Measurements from ENCODE around the gene DOCK7.
"Not testable (repeated sequence)": the region's sequence is repeated elsewhere in the genome, so short reads cannot be mapped to it uniquely, and the experiment has no call there.

DOCK7 gene

DNA sequence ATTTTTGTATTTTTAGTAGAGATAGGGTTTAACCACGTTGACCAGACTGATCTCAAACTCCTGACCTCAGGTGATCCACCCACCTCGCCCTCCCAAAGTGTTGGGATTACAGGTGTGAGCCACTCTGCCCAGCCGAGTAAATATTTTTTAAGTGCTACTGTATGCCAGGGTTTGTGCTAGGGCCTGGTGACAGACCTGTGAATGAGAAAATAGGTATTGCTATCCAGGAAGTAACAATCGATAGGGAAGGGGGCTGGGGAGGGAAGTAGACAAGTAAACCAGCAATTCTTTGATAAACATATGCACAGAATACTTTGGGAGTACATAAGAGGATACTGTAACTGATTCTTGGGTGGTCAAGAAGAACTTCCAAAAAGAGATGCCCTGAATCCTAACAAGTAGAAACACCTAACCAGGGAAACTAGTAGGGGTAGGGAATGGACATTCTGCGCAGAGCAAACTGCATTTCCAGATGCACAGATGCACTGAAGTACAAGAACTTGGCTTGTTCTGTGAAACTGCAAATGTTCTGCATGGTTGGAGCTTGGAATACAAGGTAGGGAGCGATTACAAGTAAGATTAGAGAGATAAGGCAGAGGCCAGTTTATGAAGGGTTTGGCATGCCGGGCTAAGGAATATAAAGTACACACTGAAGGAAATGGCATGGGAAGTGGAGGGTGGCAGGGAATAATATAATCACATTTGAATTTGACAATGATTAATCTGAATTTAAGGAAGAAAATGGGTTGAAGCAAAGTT, 19.0 kb upstream of the DOCK7 start:
- H3K4me3 ChIP-seq (ENCODE audit: low read length) = no peak overlapping the region
- DNase-seq (ENCODE audit: low read depth, low spot score) = no peak

DNA sequence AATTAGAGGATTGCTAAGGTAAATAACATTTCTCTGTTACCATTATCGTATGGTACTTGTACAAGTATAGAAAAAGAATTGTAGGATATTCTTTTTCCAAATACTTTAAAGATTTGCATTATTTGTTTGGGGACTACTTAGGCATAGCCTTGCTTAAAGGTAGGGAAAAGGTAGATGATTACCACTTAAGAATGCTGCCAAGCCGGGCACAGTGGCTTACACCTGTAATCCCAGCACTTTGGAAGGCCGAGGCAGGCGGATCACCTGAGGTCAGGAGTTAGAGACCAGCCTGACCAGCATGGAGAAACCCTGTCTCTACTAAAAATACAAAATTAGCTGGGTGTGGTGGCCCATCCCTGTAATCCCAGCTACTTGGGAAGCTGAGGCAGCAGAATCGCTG, 10.0 kb upstream of the DOCK7 start:
- H3K4me3 ChIP-seq (ENCODE audit: low read length); DNase-seq (ENCODE audit: low read depth, low spot score): not testable (repeated sequence)

DNA sequence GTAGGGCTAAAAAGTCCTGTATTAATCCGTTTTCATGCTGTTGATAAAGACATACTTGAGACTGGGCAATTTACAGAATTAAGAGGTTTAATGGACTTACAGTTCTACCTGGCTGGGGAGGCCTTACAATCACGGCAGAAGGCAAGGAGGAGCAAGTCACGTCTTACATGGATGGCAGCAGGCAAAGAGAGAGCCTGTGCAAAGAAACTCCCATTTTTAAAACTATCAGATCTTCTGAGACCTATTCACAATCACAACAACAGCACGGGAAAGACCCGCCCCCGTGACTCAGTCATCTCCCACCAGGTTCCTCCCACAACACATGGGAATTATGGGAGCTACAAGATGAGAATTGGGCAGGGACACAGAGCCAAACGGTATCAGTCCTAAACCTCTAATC, 6.3 kb upstream of the DOCK7 start:
- not testable (repeated sequence) for DNase-seq (ENCODE audit: low read depth, low spot score); H3K4me3 ChIP-seq (ENCODE audit: low read length)

- no peak for DNase-seq (ENCODE audit: low read depth, low spot score)
- no peak overlapping the region for H3K4me3 ChIP-seq (ENCODE audit: low read length)
Observed at GRCh38 chr1:62693123-62693522, 4.9 kb upstream of the DOCK7 start.

DNA sequence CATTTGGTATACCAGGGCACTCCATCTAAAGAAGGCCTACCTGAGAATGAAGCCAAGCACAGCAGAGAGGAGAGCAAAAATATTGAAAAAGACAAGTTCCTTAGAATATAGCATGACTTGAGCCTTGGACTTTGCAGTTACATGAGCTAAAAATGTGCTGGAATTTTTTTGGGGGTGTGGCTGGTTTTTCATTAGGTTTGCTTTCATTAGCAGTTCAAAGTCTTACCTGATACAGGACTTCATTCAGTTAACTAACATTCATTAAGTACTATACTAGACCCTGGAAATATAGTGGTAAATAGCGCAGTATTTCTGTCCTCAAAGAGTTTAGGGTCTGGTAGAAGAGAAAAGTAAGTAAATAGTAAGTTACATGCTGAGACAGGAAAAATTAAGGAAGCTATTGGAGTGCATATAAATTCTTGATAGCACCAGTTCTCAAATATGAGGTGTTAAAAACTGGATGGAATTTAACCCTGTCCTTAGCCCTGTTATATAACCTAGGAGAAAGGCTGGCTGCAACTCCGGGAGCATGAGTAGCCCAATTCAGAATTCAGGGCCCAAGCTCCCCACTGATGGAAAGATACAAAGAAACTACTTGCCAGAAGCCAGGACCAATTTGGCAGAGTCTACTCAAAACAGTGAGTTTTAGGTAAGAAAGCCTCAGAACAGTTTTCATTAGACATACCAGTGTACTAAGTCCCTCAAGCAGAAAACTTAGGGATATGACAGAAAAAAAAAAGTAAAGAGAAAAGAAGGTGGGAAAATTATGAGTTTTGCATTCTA, 3.1 kb upstream of the DOCK7 start:
- no peak for DNase-seq (ENCODE audit: low read depth, low spot score)
- H3K4me3 ChIP-seq (ENCODE audit: low read length) = no peak overlapping the region

DNA sequence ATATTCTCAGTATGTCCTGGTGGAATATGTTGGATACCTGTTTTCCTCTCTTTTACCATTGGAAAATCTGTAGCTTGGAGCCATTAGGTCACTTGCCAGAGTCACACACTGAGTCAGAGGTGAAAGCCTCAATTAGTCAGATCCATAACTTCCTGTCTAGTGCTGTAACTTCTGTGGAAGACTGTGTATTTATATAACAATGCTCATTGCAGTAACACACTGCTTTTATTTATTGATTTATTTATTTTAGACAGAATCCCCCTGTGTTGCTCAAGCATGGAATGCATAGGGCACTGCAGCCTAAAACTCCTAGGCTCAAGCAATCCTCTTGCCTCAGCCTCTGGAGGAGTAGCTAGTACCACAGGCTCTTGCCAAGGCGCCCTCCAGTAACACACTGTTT, 1.3 kb upstream of the DOCK7 start:
- H3K4me3 ChIP-seq (ENCODE audit: low read length) = no peak overlapping the region
- no peak for DNase-seq (ENCODE audit: low read depth, low spot score)

DNA sequence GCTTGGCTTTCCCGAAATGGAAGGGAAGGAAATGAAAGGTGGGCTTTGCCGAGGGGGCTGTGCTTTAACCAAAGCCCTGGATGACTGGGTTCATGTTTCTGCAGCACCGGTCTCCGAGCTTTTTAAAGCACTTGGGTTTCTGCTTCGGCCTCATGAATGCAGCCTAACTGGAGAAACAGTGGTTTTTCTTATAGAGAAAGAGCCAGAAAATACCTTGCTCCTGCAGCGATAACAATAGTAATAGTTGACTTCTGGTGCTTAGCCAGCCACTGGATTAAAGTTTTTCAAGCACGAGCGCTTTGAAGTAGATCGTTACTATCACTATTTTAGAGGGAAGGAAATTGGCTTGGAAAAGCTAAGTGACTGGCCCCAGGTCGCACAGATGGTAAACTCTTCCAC, 500 bp upstream of the DOCK7 start:
- peak overlapping the region; percentile 91 for H3K4me3 ChIP-seq (ENCODE audit: low read length)
- DNase-seq (ENCODE audit: low read depth, low spot score) = peak; percentile 10

DNA sequence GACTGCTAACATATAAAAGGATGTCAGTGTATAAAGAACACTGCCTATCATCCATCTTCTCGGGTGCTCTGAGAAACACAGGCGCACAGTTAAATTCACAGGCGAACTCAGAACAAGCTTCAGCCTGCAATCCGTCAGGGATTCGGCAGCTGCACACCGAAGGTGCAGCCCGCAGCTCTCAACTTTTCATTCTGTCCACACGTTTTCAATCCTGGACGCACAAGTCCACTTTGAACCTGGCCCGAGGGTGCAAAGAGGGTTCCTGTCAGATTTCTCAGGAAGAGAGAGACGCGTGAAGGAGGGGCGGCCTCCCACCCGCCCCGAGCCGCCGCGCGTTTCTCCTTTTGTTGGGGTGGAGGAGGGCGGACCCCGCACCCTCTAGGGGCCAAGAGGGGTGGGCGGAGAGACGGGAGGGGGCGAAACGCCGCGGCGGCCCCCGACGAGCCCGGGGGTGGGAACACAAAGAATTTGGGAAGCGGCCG, 724 bp downstream of the DOCK7 start:
- DNase-seq (ENCODE audit: low read depth, low spot score) = peak; percentile 47
- H3K4me3 ChIP-seq (ENCODE audit: low read length) = peak overlapping the region; percentile 91

- no peak for DNase-seq (ENCODE audit: low read depth, low spot score)
- peak overlapping the region; percentile 91; the same call in 1 of the 2 replicates for H3K4me3 ChIP-seq (ENCODE audit: low read length)
Observed at GRCh38 chr1:62686822-62687221, 1.4 kb downstream of the DOCK7 start.

DNA sequence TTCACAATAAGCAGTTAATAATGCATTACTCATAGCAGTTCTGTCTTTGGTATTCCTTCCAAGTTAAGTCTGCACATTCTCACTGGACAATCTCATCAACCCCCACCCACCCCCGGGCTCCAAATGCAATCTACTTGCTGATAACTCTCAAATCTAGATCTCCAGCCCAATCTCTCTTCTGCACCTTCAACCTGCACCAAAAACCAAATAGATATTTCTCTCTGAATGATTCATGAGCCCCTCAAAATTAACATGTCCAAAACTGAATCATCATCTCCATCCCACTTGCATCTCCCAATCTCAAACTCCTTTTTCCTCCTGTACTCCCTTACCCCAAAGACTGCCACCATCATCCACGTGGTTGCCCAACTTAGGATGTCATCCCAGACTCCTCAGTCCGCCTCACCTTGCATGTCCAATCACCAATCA, 2.7 kb downstream of the DOCK7 start:
- H3K4me3 ChIP-seq (ENCODE audit: low read length) = no peak overlapping the region
- no peak for DNase-seq (ENCODE audit: low read depth, low spot score)

GRCh38 chr1:62682531-62682930, 5.7 kb downstream of the DOCK7 start:
- no peak overlapping the region for H3K4me3 ChIP-seq (ENCODE audit: low read length)
- DNase-seq (ENCODE audit: low read depth, low spot score) = no peak

DNA sequence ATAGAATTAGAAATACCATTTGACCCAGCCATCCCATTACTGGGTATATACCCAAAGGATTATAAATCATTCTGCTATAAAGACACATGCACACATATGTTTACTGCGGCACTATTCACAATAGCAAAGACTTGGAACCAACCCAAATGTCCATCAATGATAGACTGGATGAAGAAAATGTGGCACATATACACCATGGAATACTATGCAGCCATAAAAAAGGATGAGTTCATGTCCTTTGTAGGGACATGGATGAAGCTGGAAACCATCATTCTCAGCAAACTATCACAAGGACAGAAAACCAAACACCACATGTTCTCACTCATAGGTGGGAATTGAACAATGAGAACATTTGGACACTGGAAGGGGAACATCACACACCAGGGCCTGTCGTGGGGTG, 7.2 kb downstream of the DOCK7 start:
- not testable (repeated sequence) for H3K4me3 ChIP-seq (ENCODE audit: low read length); DNase-seq (ENCODE audit: low read depth, low spot score)

DNA sequence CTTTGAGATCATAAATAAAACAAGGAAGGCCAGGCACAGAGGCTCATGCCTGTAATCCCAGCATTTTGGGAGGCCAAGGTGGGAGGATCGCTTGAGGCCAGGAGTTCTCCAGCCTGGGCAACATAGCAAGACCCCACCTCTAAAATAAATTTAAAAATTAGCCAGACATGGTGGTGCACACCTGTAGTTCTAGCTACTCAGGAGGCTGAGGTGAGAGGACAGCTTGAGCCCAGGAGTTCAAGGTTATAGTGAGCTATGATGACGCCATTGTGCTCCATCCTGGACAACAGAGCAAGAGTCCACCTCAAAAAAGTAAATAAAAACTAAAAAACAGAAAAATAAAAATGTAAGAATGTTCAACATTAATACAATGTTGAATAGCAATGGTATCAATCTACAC, 10.4 kb downstream of the DOCK7 start:
- H3K4me3 ChIP-seq (ENCODE audit: low read length); DNase-seq (ENCODE audit: low read depth, low spot score): not testable (repeated sequence)

DNA sequence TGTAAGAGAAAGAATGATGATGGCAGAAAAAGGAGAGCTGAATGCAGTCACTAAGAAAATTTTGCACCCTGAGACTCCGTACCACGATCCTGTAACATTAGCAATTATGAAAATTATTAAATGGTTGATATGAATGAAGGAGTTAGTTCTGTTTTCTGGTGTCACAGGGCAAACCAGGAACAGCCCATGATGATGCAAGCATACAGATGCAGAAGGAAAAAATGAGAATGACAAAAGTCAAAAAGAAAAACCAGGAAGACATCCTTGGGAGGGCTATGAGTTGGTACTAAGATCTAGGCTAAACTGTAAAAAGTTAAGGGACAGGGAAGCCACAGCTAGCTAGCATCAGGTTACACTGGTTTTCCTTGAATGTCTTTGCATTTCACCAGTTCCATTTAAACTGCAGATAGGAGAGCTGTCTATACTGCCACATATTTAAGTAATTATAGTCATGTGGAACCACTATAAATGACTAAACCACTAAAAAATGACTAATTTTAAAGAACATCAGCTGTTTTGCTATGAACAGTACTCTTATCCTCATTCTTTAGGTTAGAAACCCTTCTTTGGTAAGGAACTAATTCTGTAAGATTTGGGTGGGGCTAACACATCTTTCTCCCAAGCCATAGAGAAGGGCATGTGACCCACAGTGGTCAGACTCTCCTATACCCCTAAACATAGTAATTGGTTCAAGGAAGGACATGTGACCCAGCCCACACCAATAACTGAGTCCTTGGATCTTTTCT, 11.4 kb downstream of the DOCK7 start:
- no peak for DNase-seq (ENCODE audit: low read depth, low spot score)
- no peak overlapping the region for H3K4me3 ChIP-seq (ENCODE audit: low read length)

GRCh38 chr1:62673629-62674028, 14.6 kb downstream of the DOCK7 start:
- DNase-seq (ENCODE audit: low read depth, low spot score) = no peak
- no peak overlapping the region for H3K4me3 ChIP-seq (ENCODE audit: low read length)

DNA sequence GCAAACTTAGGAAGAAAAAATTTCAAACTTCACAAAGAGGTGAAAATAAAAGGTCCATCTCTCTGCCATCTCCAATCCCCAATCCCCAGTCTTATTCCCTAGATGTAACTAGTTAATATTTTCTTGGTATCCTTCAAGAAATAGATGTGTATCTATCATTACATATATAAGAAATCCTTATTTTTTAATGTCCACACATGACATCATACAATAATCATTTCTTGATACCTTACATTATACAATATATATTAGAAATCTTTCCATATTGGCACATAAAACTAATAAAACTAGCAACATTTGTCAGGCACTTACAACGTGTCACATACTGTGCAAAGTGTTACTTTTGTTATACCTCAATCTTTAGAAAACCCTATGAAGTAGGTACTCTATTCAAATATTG, 16.2 kb downstream of the DOCK7 start:
- no peak overlapping the region for H3K4me3 ChIP-seq (ENCODE audit: low read length)
- DNase-seq (ENCODE audit: low read depth, low spot score) = no peak

DNA sequence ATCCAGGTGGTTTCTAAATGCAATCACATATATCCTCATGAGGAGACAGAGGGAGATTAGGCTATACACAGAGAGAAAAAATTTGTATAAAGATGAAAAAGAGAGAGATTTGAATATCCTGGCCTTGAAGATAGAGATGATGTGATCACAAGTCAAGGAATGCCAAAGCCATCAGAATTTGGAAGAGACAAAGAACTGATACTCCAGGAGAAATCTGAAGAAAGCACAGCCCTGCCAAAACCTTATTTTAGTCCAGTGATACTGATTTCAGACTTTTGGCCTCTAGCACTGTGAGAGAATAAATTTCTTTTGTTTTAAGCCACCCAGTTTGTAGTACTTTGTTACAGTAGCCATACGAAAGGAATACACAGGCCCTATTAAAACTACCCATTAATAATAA, 33.4 kb downstream of the DOCK7 start:
- DNase-seq (ENCODE audit: low read depth, low spot score) = no peak
- H3K4me3 ChIP-seq (ENCODE audit: low read length) = no peak overlapping the region

DNA sequence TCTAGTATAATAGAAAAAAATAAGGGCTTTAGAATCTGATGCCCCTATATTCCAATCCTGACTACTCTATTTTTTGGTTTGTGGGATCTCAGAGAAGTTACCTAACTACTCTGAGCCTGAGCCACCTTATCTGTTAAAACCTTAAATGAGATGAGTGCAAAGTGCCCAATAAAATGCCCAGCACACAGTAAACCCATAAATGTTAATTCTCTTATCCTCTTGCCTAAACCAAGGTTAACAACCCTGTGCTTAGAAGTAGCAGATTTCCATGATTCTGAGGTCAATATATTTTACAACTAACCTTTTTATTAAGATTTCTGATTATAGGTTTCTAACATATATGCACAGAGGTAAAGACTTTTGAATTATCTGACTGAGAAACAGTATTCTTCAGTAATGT, 35.8 kb downstream of the DOCK7 start:
- DNase-seq (ENCODE audit: low read depth, low spot score) = no peak
- H3K4me3 ChIP-seq (ENCODE audit: low read length) = no peak overlapping the region

DNA sequence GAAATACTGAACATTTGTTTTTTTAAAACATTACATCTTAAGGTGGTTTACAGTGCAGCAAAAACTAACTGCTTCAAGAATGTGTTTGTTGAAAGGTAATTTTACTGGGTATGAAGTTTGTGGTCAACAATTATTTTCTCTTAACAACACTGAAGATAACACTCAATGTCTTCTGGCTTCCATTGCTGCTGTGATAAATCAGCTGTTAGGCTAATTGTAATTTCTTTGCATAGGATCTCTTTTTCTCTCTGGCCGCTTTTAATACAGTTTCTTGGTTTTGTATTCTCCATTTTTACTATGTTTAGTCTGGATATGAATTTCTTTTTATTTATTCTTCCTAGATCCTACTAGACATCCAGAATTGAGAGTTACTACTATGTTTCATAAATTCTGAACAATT, 44.9 kb downstream of the DOCK7 start:
- H3K4me3 ChIP-seq (ENCODE audit: low read length) = no peak overlapping the region
- DNase-seq (ENCODE audit: low read depth, low spot score) = no peak
